NOMO-1 treated with dmso at 0.1 percent for 144 hours (cell line): ENCODE measurements around the gene C1orf216.
"Not testable (repeated sequence)": the region's sequence is repeated elsewhere in the genome, so short reads cannot be mapped to it uniquely, and the experiment has no call there.

ENCODE experiments used
- DNase-seq: peaks from one replicate; lab custom pipeline; 2025; ENCODE audit not compliant: unreplicated experiment; lab: John Stamatoyannopoulos, UW

Gene C1orf216

DNA sequence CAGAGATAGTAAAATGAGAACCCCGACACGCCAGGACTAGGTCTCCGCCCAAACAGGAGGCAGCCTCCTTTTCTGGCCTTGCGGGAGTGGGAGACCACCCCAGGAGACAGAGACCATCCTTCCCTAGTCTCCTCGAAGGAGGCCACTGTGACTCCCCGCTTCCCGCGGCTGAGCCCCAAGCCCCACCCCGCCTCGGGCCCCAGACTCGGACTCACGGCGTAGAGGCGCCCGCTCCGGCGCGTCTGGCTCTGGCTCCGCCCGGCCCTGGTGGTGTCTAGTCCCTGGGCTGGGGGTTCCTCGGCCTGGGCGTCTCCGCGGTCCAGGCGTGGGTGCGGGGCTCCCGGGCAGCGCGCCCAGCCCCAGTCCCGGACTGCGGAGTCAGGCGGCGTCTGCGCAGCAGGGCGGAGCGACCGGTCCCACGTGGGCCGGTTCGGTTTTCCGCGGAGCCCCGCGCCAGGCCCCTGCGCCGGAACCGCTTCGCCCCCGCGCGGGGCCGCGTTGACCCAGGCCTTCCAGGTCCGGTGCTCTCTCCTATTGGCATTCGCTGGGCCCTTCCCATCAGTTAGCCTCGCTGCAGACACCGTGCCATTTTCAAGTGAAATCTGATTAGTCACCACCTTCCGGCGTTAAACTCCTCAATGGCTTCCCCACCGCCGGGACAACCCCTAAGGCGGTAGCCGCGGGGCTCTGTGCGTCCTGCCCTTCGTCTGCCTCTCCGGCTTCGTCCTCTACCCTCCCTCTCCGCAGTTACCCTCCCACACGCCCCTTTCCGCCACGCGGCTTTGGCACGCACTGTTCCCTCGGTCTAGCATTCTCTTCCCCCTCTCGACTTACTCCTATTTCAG, at the start of gene C1orf216:
Gene C1orf216 (minus strand): TSS at position 393 of the 845 bp plus-strand sequence. CDS start 2,563 bp downstream, outside the sequence.
- peak; percentile 9 for DNase-seq

- DNase-seq: no peak
Observed at GRCh38 chr1:35764283-35764682, 45.6 kb upstream of the C1orf216 start.

- DNase-seq: no peak
Observed at GRCh38 chr1:35763201-35763600, 44.5 kb upstream of the C1orf216 start.

DNA sequence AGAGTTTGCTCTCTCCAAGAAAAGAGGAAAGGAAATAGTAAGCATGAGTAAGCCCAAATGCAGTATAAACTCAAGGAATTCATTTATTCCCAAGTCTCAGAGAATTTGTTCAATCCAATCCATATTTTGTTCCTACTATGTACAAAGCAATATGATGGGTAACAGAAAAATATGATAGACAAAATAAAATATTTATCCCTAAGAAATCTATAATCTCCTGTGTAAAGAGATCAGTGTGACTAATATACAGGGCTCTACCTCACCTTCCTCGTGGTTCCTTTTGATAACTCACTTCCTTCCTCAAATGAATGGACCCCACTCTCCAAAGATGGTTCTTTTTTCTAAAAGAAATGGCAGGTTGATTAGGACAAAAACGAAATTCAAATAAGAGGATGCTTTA, 43.5 kb upstream of the C1orf216 start:
- DNase-seq: no peak

- DNase-seq: no peak
Observed at GRCh38 chr1:35756064-35756463, 37.4 kb upstream of the C1orf216 start.

DNA sequence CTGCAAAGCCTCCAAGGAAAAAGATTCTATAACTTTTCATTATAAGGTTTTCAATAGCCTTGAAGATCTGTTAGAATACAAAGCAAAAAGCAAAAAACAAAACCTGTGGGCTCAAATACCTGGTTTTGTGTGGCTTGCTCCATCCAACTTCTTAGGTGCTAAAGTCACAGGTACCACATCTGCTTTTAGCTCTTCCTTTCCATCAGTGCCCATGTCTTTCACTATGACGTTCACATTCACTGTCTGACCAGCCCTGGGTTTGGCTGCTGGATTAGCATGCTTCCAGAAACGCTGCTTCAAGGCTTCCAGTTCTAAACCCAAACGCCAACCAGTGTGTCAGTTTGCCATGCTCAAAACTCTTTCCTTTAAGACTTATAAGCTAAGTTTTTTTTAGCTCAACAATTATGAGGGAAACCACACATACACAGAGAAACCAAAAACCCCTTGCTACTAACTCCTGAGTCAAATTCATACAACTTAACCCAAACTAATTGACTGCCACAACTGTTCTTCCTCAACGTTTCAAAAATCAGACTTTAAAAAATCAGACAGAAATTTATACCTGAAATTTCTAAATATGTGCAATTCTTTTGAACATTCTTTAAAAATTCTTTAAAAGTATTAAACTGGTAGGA, 35.1 kb upstream of the C1orf216 start:
- no peak for DNase-seq

DNA sequence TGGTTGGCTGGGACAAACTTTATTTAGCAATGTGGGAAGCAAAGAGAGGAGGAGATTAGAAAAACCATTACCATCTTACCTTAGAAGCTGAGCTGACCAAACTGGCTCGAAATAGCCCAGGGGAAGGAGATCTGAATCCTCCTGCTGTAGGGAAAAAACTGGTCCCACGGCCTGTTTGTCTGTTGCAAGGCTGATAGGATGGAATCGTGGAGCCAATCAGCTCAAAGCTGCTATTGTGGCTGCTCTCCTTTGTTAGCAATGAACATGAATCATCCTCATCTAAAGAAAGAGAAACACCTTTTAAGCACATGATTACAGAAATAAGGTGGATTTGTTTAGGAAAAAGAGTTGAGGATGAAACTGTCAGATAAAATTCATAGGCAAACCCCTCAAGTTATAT, 29.6 kb upstream of the C1orf216 start:
- DNase-seq: no peak

DNA sequence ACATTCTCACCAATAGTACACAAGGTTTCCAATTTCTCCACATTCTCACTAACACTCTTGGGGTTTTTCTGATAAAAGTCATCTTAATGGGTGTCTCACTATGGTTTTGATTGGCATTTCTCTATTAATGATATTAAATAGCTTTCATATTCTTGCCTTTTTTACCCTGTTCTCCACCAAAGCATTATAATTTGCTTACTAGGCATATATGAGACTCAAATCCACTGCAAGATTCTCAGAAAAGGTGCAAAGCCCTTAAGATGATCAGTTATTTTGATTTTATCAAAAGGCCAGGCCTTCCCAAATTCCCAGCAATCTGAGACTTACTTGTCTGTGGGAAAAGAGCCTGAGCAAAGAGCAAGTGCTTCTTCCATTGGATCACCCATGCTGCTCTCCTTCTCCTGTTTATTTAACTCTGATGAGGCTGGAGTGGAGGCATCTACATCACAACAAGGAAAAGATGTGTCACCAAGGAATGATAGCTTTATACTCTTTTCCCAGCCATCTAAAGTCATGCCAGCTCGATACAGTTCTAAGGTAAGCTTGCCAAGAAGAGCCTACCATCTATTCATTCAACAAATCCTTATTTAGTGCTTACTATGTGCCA, 26.5 kb upstream of the C1orf216 start:
- DNase-seq: no peak

DNA sequence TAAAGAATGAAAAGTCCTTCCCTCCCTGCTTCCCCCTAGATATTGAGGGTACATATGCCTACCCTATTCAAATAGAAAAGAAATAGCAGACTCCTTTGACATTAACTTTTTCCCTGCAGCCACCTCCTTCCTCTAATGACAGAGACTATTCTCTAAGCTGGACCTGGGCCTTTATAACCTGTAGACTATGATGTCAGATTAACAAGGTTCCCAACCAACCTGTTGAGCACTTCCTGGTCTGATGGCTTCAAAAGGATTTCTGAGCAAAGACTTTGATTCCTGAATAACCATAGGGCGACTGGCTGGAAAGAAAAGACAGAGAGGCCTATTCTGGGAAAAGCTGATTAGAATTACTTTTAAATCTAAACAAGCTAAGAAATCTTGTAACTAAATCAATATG, 18.4 kb upstream of the C1orf216 start:
- DNase-seq: no peak

DNA sequence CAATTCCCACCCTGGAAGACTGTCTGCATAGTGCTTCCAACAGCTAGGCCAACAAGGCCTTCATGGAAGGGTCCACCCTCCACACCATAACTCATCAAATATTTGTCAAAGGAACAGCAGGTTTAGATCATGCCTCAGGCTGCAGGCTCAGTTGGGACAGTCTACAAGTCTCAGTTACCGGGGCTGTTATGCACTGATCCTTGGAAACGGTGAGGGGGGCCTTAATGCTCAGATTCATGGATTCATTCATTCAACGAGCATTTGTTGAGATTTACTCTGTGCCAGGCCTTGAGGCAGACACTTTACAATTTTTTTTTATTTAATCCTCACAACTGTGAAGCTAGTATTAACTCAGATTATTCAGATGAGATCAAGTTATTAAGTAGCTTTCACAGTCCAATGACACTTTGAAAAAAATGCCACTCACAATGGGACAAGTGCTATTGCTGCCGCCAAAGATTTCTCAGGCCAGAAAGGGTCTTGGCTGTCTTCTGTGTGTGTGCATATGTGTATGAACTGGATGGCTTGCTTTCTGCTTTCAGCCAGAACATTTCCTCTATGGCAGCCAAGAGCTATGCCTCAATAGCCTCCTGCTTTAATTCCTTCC, 8.9 kb upstream of the C1orf216 start:
- no peak for DNase-seq

DNA sequence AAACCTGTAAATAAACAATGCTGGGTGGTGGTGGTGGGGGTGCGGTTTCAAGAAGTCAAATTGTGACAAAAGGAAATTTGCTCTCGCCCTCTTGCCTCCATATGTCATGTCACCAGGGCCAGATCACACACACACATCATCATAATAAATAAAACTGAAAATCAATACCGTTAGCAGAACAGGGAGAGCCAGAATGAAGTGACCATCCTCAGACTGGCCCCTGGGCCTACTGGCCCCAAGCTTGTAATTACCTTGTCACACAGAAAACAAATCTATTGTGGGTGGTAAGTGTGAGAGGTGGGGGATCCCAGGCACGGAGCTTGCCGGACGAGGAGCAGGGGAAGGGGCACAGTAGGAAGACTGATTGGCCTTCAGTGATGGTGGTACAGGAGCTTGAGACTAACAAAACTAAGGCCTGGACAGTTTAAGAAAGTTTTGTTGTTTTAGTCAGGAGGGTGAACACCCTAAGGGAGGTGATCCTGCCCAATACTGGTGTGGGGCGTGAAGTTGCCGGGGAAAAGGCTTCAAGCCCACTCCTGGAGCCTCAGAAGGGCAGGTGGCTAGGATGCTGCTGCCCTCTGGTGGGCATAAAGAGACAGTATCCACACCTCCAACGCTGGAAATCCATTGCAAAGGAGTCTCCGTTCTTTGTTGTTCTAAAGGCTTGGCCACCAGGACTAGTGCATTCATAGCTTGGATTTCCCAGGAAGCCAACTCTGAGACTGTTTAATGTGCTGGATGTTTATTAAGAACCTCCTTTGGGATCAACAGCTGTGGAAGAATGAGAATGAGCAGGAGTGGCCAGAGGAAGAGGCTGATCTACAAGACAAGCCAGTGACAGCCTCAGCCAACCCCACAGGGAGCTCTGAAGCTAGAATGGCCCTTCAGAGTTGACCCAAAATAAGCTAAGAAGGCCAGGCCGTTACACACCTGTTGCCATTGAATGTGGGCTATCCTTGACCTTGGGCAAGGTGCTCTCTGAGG, 8.1 kb upstream of the C1orf216 start:
- DNase-seq: peak; percentile 11

GRCh38 chr1:35725596-35725995, 6.9 kb upstream of the C1orf216 start:
- DNase-seq: no peak

GRCh38 chr1:35717911-35718476, 690 bp downstream of the C1orf216 start:
- no peak for DNase-seq

- peak; percentile 35 for DNase-seq
Observed at GRCh38 chr1:35715568-35716002, 3.1 kb downstream of the C1orf216 start.

GRCh38 chr1:35714921-35715567, 3.6 kb downstream of the C1orf216 start:
- DNase-seq: no peak

GRCh38 chr1:35711098-35711497, 7.6 kb downstream of the C1orf216 start:
- DNase-seq: not testable (repeated sequence)

DNA sequence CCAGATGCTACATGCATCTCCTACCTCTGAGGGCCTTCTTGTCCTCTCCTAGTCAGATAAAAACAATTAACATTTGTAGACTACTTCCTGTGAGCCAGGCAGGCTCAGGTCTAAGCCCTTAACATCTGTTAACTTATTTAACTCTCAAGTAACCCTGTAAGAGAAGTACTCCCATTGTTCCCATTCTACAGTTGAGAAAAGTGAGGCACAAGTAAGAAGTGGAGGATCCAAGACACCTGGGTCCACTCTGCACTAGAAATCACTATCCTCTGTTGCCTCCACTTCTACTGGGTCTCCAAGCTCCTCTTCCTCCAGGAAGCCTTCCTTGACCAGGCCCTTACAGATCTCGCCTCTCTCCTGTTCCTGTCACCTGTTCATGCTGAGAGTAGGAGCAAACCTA, 9.7 kb downstream of the C1orf216 start:
- no peak for DNase-seq

DNA sequence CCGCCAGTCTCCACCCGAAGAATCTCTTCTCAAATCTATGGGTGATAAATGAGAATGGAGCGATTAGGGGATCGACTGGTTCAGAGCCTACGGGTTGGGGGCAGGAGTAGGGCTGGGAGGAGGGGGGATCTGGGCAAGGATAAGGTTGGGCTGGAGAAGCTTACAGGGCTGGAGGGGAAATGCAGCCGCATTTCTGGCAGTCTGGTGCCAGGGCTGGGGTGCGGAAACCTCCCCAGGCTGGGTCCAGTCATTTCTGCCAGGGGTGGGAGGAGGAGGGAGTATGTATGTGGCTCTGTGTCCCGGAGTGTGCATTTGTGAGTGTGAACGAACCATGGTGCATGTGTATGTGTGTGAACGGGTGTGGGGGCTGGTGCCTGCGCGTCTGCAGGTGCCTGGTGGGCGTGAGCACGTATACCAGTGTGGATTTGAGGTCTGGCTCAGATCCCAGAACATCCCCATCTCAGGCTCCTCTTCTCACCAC, 10.2 kb downstream of the C1orf216 start:
- DNase-seq: no peak
